Activated naive CD8-positive, alpha-beta T cell treated with anti-CD3 and anti-CD28 coated beads, Interleukin-2, amount 10 ng/mL, durations not matched to agents 7 days and 5 days (primary cell): ENCODE results near the gene PAM. TPM values are rescaled to one million over a fixed set of nuclear protein-coding genes. Genes with fewer than 3 reads are reported as not detected.
"Not testable (repeated sequence)": the region's sequence is repeated elsewhere in the genome, so short reads cannot be mapped to it uniquely, and the experiment has no call there.

Experiments used
- ATAC-seq: fragments of 150-1000 bp; cut with Tn5 transposase; one replicate; pipeline ENCODE4 v1.10.0; 2021; ENCODE audit warnings: low read depth, moderate library complexity
- POLR2A ChIA-PET: fragments of 350-600 bp; sonication (Branson Sonifier 250); formaldehyde crosslinking; loops from one replicate; lab custom pipeline; 2021; ENCODE audit warnings: antibody characterized with exemption; lab: Charles Lee
- DNase-seq: peaks from one replicate; pipeline ENCODE4 v3.0.0; 2021
- H3K27ac Mint-ChIP-seq: one replicate; pipeline ENCODE4 v1.8.0; 2022; ENCODE audit warnings: mild to moderate bottlenecking, mixed read lengths
- H3K27me3 Mint-ChIP-seq: one replicate; pipeline ENCODE4 v1.8.0; 2022; ENCODE audit warnings: mild to moderate bottlenecking, moderate library complexity, mixed read lengths
- H3K36me3 Mint-ChIP-seq: one replicate; pipeline ENCODE4 v1.8.0; 2021; ENCODE audit warnings: mild to moderate bottlenecking, mixed read lengths
- H3K4me1 Mint-ChIP-seq: one replicate; pipeline ENCODE4 v1.8.0; 2021; ENCODE audit warnings: mixed read lengths
- H3K4me3 Mint-ChIP-seq: one replicate; pipeline ENCODE4 v1.8.0; 2022; ENCODE audit warnings: mild to moderate bottlenecking, moderate library complexity, mixed read lengths
- H3K9me3 Mint-ChIP-seq: one replicate; pipeline ENCODE4 v1.8.0; 2021; ENCODE audit warnings: mixed read lengths
- total RNA-seq, 2 experiments: library from RNA; stranded (reverse); gene quantifications; one replicate each; pipeline ENCODE4 v1.2.3, GENCODE V29; 2021

The PAM gene
- total RNA-seq, 2 experiments from 2014 or later, result 28.5 to 31.2 TPM

GRCh38 chr5:102986074-102986473 lies 231.0 kb downstream of the PAM start:
- POLR2A ChIA-PET, result no interaction called here
- Mint-ChIP-seq H3K27me3 (peaks cover 2% of the 10 kb centered on the region), H3K27ac (no peak overlapping the region), H3K4me1 (no peaks in the 10 kb centered on the region), H3K9me3 (peaks cover 17% of the 10 kb centered on the region), H3K4me3 (no peak overlapping the region), H3K36me3 (peaks cover 19% of the 10 kb centered on the region)
- no peak for ATAC-seq
- no peak for DNase-seq

- Mint-ChIP-seq H3K4me1 (no peaks in the 10 kb centered on the region), H3K4me3 (no peak overlapping the region), H3K27ac (no peak overlapping the region), H3K27me3 (peaks cover 2% of the 10 kb centered on the region), H3K9me3 (peaks cover 3% of the 10 kb centered on the region), H3K36me3 (peaks cover 6% of the 10 kb centered on the region)
- DNase-seq (no peak), ATAC-seq (no peak)
- POLR2A ChIA-PET, result no interaction called here
Observed at GRCh38 chr5:102988459-102988858, 233.4 kb downstream of the PAM start.

GRCh38 chr5:102991802-102992201 lies 236.7 kb downstream of the PAM start:
- peaks cover 7% of the 10 kb centered on the region for H3K36me3 Mint-ChIP-seq
- H3K9me3 Mint-ChIP-seq, result no peaks in the 10 kb centered on the region
- POLR2A ChIA-PET, result no interaction called here
- H3K27me3 Mint-ChIP-seq, result no peaks in the 10 kb centered on the region
- DNase-seq, result no peak
- H3K4me1 Mint-ChIP-seq, result peaks cover 4% of the 10 kb centered on the region
- H3K4me3 Mint-ChIP-seq, result no peak overlapping the region
- ATAC-seq, result no peak
- no peak overlapping the region for H3K27ac Mint-ChIP-seq

- no peak overlapping the region for H3K4me3 Mint-ChIP-seq
- no peak overlapping the region for H3K27ac Mint-ChIP-seq
- H3K36me3 Mint-ChIP-seq, result peaks cover 7% of the 10 kb centered on the region
- H3K27me3 Mint-ChIP-seq, result no peaks in the 10 kb centered on the region
- POLR2A ChIA-PET, result interaction anchor here (0.6 kb wide), 1 partner anchor 213 kb away, joined by 3 read pairs; no protein-coding TSS in a partner anchor
- H3K9me3 Mint-ChIP-seq, result peaks cover 3% of the 10 kb centered on the region
- no peak for ATAC-seq
- peaks cover 4% of the 10 kb centered on the region for H3K4me1 Mint-ChIP-seq
- DNase-seq, result no peak
Observed at GRCh38 chr5:102996011-102996575, 241.0 kb downstream of the PAM start.

- ATAC-seq, result no peak
- no peaks in the 10 kb centered on the region for H3K27me3 Mint-ChIP-seq
- POLR2A ChIA-PET, result no interaction called here
Observed at GRCh38 chr5:102998224-102998623, 243.1 kb downstream of the PAM start.

GRCh38 chr5:102999191-102999590 lies 244.1 kb downstream of the PAM start:
- peaks cover 3% of the 10 kb centered on the region for H3K9me3 Mint-ChIP-seq
- no peaks in the 10 kb centered on the region for H3K36me3 Mint-ChIP-seq
- peaks cover 4% of the 10 kb centered on the region for H3K4me1 Mint-ChIP-seq
- POLR2A ChIA-PET, result no interaction called here
- H3K27ac Mint-ChIP-seq, result no peak overlapping the region
- no peak for ATAC-seq
- no peak overlapping the region for H3K4me3 Mint-ChIP-seq
- no peaks in the 10 kb centered on the region for H3K27me3 Mint-ChIP-seq
- no peak for DNase-seq

More at GRCh38 chr5:102998224-102998623, 243.1 kb downstream of the PAM start:
- DNase-seq, result no peak
- Mint-ChIP-seq H3K4me3 (no peak overlapping the region), H3K36me3 (peaks cover 4% of the 10 kb centered on the region), H3K4me1 (peaks cover 4% of the 10 kb centered on the region), H3K9me3 (peaks cover 3% of the 10 kb centered on the region), H3K27ac (no peak overlapping the region)

GRCh38 chr5:102999621-103000020 lies 244.5 kb downstream of the PAM start:
- H3K36me3 Mint-ChIP-seq, ATAC-seq, H3K27me3 Mint-ChIP-seq, H3K4me3 Mint-ChIP-seq, DNase-seq, H3K27ac Mint-ChIP-seq, H3K4me1 Mint-ChIP-seq, POLR2A ChIA-PET, H3K9me3 Mint-ChIP-seq: not testable (repeated sequence)

- Mint-ChIP-seq H3K9me3 (peaks cover 3% of the 10 kb centered on the region), H3K4me3 (no peak overlapping the region), H3K27ac (no peak overlapping the region), H3K4me1 (peaks cover 4% of the 10 kb centered on the region), H3K27me3 (no peaks in the 10 kb centered on the region), H3K36me3 (no peaks in the 10 kb centered on the region)
- ATAC-seq (no peak), DNase-seq (no peak)
- POLR2A ChIA-PET, result no interaction called here
Observed at GRCh38 chr5:103000089-103000488, 245.0 kb downstream of the PAM start.

GRCh38 chr5:103003872-103004271 lies 248.8 kb downstream of the PAM start:
- Mint-ChIP-seq H3K9me3 (peaks cover 3% of the 10 kb centered on the region), H3K4me3 (no peak overlapping the region), H3K4me1 (no peaks in the 10 kb centered on the region), H3K27me3 (no peaks in the 10 kb centered on the region), H3K36me3 (no peaks in the 10 kb centered on the region), H3K27ac (no peak overlapping the region)
- no peak for ATAC-seq
- DNase-seq, result no peak
- POLR2A ChIA-PET, result no interaction called here

- no peak overlapping the region for H3K4me3 Mint-ChIP-seq
- H3K4me1 Mint-ChIP-seq, result no peaks in the 10 kb centered on the region
- H3K27me3 Mint-ChIP-seq, result no peaks in the 10 kb centered on the region
- DNase-seq (no peak), ATAC-seq (no peak)
- H3K36me3 Mint-ChIP-seq, result peaks cover 2% of the 10 kb centered on the region
- POLR2A ChIA-PET, result no interaction called here
- H3K9me3 Mint-ChIP-seq, result no peaks in the 10 kb centered on the region
- H3K27ac Mint-ChIP-seq, result no peak overlapping the region
Observed at GRCh38 chr5:103005276-103005675, 250.2 kb downstream of the PAM start.

- DNase-seq, result no peak
- H3K9me3 Mint-ChIP-seq, result peaks cover 2% of the 10 kb centered on the region
- no peaks in the 10 kb centered on the region for H3K27me3 Mint-ChIP-seq
- POLR2A ChIA-PET, result no interaction called here
- H3K4me1 Mint-ChIP-seq, result peaks cover 2% of the 10 kb centered on the region
- no peak overlapping the region for H3K4me3 Mint-ChIP-seq
- no peak overlapping the region for H3K27ac Mint-ChIP-seq
- ATAC-seq, result no peak
- peaks cover 8% of the 10 kb centered on the region for H3K36me3 Mint-ChIP-seq
Observed at GRCh38 chr5:103006921-103007320, 251.8 kb downstream of the PAM start.

GRCh38 chr5:103010168-103010567 lies 255.1 kb downstream of the PAM start:
- H3K4me1 Mint-ChIP-seq, result peaks cover 2% of the 10 kb centered on the region
- H3K27me3 Mint-ChIP-seq, result no peaks in the 10 kb centered on the region
- ATAC-seq (no peak), DNase-seq (no peak)
- POLR2A ChIA-PET, result no interaction called here
- no peak overlapping the region for H3K4me3 Mint-ChIP-seq
- no peak overlapping the region for H3K27ac Mint-ChIP-seq
- peaks cover 15% of the 10 kb centered on the region for H3K36me3 Mint-ChIP-seq
- peaks cover 5% of the 10 kb centered on the region for H3K9me3 Mint-ChIP-seq

GRCh38 chr5:103013933-103014552 lies 258.9 kb downstream of the PAM start:
- Mint-ChIP-seq H3K36me3 (peaks cover 15% of the 10 kb centered on the region), H3K4me1 (peaks cover 2% of the 10 kb centered on the region), H3K27me3 (no peaks in the 10 kb centered on the region), H3K4me3 (no peak overlapping the region), H3K27ac (no peak overlapping the region), H3K9me3 (peaks cover 5% of the 10 kb centered on the region)
- POLR2A ChIA-PET, result no interaction called here
- ATAC-seq (no peak), DNase-seq (no peak)

- no peak overlapping the region for H3K4me3 Mint-ChIP-seq
- peaks cover 13% of the 10 kb centered on the region for H3K36me3 Mint-ChIP-seq
- POLR2A ChIA-PET, result no interaction called here
Observed at GRCh38 chr5:103014983-103015382, 259.9 kb downstream of the PAM start.

More at GRCh38 chr5:103014983-103015382, 259.9 kb downstream of the PAM start:
- Mint-ChIP-seq H3K4me1 (peaks cover 2% of the 10 kb centered on the region), H3K27ac (no peak overlapping the region), H3K27me3 (no peaks in the 10 kb centered on the region), H3K9me3 (peaks cover 5% of the 10 kb centered on the region)
- no peak for DNase-seq
- ATAC-seq, result no peak
